ENCODE data around the gene LRRC43. TPM values are rescaled to one million over a fixed set of nuclear protein-coding genes. Genes with fewer than 3 reads are reported as not detected.

The LRRC43 gene
- total RNA-seq, 2 donors from 2014 or later: 2.3 TPM; not detected in 1

GRCh38 chr12:122137681-122138080 lies 45.2 kb upstream of the LRRC43 start:
- intact Hi-C loops (cut with DNase I): no loop called here
- no peaks in the 10 kb centered on the region for H3K9me3 ChIP-seq
- WGBS, 2 donors: 69 to 73% methylated on average over 6 to 9 of the region's 11 CpGs
- no peak overlapping the region for H3K4me3 ChIP-seq
- no peaks in the 10 kb centered on the region for H3K27me3 ChIP-seq
- no peaks in the 10 kb centered on the region for H3K4me1 ChIP-seq
- TF ChIP-seq CTCF (IDR thresholded peaks at IDR 0.05) (no peak), POLR2A (IDR thresholded peaks at IDR 0.05) (no peak)
- no peak overlapping the region for H3K27ac ChIP-seq
- peaks cover 19 to 49% of the 10 kb centered on the region in 2 donors for H3K36me3 ChIP-seq (replicated peaks in 1 of 2; ENCODE audit: insufficient read depth in 1 of 2, low read depth in 2 of 2)
- no peak for ATAC-seq
- no peak for DNase-seq

- no peak for TF ChIP-seq POLR2A (IDR thresholded peaks at IDR 0.05)
- no peak for TF ChIP-seq CTCF (IDR thresholded peaks at IDR 0.05)
- intact Hi-C loops (cut with DNase I): no loop called here
- H3K4me1 ChIP-seq: no peaks in the 10 kb centered on the region
- no peak overlapping the region for H3K27ac ChIP-seq
- no peak for ATAC-seq
- no peaks in the 10 kb centered on the region for H3K9me3 ChIP-seq
- peaks cover 19 to 48% of the 10 kb centered on the region in 2 donors for H3K36me3 ChIP-seq (replicated peaks in 1 of 2; ENCODE audit: insufficient read depth in 1 of 2, low read depth in 2 of 2)
- no peak for DNase-seq
- H3K27me3 ChIP-seq: no peaks in the 10 kb centered on the region
- no peak overlapping the region for H3K4me3 ChIP-seq
- 90 to 93% methylated on average over 8 to 11 of the region's 11 CpGs for WGBS, 2 donors
Observed at GRCh38 chr12:122138181-122138580, 44.7 kb upstream of the LRRC43 start.

GRCh38 chr12:122138616-122139015 lies 44.3 kb upstream of the LRRC43 start:
- H3K4me1 ChIP-seq: no peaks in the 10 kb centered on the region
- TF ChIP-seq CTCF (IDR thresholded peaks at IDR 0.05) (no peak), POLR2A (IDR thresholded peaks at IDR 0.05) (no peak)
- H3K36me3 ChIP-seq (replicated peaks in 1 of 2; ENCODE audit: insufficient read depth in 1 of 2, low read depth in 2 of 2): peaks cover 19 to 46% of the 10 kb centered on the region in 2 donors
- no peak overlapping the region for H3K4me3 ChIP-seq
- H3K27me3 ChIP-seq: no peaks in the 10 kb centered on the region
- intact Hi-C loops (cut with DNase I): no loop called here
- 87% methylated on average over 11 of the region's 11 CpGs for WGBS, 2 donors
- no peak for ATAC-seq
- DNase-seq: no peak
- H3K9me3 ChIP-seq: no peaks in the 10 kb centered on the region
- no peak overlapping the region for H3K27ac ChIP-seq

GRCh38 chr12:122139266-122139665 lies 43.7 kb upstream of the LRRC43 start:
- Histone ChIP-seq H3K36me3 (replicated peaks in 1 of 2; ENCODE audit: insufficient read depth in 1 of 2, low read depth in 2 of 2) (peaks cover 19 to 41% of the 10 kb centered on the region in 2 donors), H3K27me3 (no peaks in the 10 kb centered on the region), H3K4me1 (no peaks in the 10 kb centered on the region), H3K27ac (no peak overlapping the region), H3K4me3 (no peak overlapping the region), H3K9me3 (no peaks in the 10 kb centered on the region)
- intact Hi-C loops (cut with DNase I): no loop called here
- 92 to 94% methylated on average over 13 to 15 of the region's 15 CpGs for WGBS, 2 donors
- TF ChIP-seq POLR2A (IDR thresholded peaks at IDR 0.05) (no peak), CTCF (IDR thresholded peaks at IDR 0.05) (no peak)
- ATAC-seq (no peak), DNase-seq (no peak)

GRCh38 chr12:122139941-122140340 lies 43.0 kb upstream of the LRRC43 start:
- Histone ChIP-seq H3K9me3 (no peaks in the 10 kb centered on the region), H3K27me3 (no peaks in the 10 kb centered on the region), H3K4me3 (no peak overlapping the region), H3K4me1 (no peaks in the 10 kb centered on the region), H3K36me3 (replicated peaks in 1 of 2; ENCODE audit: insufficient read depth in 1 of 2, low read depth in 2 of 2) (peaks cover 19 to 41% of the 10 kb centered on the region in 2 donors), H3K27ac (no peak overlapping the region)
- WGBS, 2 donors: 89 to 98% methylated on average over 6 to 8 of the region's 8 CpGs
- DNase-seq (no peak), ATAC-seq (no peak)
- TF ChIP-seq CTCF (IDR thresholded peaks at IDR 0.05) (no peak), POLR2A (IDR thresholded peaks at IDR 0.05) (no peak)
- intact Hi-C loops (cut with DNase I): no loop called here
